HG03039 (cell line): ENCODE measurements around the gene USP9X.
A peak's percentile ranks its signal among the peaks of the same experiment; 100 is the strongest.
"Not testable (repeated sequence)": the region's sequence is repeated elsewhere in the genome, so short reads cannot be mapped to it uniquely, and the experiment has no call there.

ENCODE experiments used
- ATAC-seq: cut with Tn5 transposase; IDR thresholded peaks from one replicate; pipeline ENCODE4 v1.9.1; 2021; ENCODE audit warnings: mild to moderate bottlenecking, moderate library complexity; ENCODE audit not compliant: unreplicated experiment

Gene USP9X

DNA sequence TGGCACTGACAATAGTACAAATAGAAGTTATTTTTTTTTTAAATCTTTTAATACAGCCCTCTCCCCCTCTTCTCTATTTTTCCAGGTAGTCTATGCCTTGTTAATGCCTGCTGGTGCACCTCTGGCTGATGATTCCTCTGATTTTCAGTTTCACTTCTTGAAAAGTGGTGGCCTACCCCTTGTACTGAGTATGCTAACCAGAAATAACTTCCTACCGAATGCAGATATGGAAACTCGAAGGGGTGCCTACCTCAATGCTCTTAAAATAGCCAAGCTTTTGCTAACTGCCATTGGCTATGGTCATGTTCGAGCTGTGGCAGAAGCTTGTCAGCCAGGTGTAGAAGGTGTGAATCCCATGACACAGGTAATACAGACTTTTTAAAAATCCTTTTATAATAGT lies 99.1 kb downstream of the USP9X start:
- ATAC-seq = no peak

DNA sequence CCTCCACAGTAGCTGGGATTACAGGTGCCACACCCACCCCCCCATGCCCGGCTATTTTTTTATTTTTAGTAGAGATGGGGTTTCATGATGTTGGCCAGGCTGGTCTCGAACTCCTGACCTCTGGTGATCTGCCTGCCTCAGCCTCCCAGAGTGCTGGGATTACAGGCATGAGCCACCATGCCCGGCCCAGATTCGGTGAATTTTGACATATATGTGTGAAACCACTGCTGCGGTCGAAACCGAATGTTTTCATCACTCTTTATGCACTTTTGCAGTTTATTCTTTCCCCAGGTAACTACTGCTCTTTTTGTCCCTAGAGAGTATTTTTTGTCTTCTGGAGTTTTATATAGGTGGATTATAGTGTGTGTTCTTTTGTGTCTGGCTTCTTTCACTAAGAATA lies 101.7 kb downstream of the USP9X start:
- ATAC-seq = not testable (repeated sequence)

DNA sequence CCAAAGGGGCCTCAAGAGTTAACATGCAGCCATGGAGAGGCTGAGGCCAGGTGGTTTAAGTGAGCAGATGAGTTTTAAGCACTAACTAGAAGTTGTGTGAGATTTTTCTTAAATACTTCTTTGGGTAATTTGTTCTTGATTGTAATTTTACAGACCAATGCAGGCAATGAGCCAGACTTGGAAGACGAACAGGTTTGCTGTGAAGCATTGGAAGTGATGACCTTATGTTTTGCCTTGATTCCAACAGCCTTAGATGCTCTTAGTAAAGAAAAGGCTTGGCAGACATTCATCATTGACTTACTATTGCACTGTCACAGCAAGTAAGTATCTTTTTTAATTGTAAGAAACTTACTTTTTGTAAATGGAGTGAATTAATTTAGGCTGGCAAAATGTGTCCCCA lies 103.9 kb downstream of the USP9X start:
- ATAC-seq = no peak

DNA sequence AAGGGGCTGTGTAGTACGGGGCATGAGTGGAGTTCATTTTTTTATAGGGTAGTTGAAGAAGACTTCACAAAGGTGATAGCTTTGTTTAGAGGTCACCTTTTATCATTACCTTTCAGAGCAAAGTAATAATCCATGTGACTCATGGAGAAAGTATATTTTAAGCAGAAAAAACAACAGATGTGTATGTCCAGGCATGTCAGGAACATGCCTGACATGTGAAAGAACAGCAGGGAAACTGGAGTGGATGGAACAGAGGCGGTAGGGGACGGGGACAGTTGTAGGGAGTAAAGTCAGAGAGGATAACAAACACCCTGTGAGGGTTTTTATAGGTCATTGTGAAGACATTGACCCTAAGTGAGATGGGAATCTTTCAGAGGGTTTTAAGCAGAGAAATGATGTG lies 107.6 kb downstream of the USP9X start:
- no peak for ATAC-seq

DNA sequence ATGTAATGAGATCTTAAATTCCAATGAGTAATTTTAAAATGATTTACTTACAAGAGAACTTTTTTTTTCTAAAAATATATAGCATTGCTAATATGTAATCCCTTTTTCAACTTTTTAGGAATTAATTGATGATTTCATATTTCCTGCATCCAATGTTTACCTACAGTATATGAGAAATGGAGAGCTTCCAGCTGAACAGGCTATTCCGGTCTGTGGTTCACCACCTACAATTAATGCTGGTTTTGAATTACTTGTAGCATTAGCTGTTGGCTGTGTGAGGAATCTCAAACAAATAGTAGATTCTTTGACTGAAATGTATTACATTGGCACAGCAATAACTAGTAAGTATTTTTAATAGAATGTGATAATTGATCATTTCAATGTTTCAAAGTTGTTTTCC lies 113.2 kb downstream of the USP9X start:
- no peak for ATAC-seq

DNA sequence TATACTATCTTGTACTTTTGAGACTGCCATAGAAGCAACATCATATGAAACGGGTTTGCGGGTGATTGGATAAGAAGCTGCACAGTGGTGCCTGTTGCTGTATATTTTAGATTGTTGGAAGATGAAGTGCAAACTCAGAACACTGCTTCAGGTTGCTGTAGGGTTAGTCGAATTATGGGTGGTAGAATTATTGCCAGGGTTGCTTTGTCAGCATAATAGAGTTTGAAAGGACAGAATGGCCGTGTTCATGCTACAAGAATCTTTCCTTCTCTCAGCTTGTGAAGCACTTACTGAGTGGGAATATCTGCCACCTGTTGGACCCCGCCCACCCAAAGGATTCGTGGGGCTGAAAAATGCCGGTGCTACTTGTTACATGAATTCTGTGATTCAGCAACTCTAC lies 115.5 kb downstream of the USP9X start:
- ATAC-seq = no peak

DNA sequence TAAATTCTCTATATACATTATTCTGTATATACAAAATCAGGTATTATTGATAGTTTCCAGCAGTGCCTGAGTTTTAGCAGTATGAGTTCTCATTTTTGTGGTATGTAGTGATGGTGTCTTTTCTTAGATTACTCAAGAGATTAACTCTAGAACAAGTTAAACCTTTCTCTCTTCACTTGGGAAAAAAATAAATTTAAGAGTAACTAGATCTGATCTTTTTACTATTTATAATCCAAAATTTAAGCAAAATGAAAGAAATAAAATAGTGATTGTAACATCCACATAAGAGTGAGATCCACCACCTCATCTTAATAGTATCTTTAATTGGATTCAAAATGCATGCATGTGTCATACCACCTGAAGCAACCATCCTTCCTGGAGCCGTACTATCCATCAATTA lies 124.6 kb downstream of the USP9X start:
- no peak for ATAC-seq

DNA sequence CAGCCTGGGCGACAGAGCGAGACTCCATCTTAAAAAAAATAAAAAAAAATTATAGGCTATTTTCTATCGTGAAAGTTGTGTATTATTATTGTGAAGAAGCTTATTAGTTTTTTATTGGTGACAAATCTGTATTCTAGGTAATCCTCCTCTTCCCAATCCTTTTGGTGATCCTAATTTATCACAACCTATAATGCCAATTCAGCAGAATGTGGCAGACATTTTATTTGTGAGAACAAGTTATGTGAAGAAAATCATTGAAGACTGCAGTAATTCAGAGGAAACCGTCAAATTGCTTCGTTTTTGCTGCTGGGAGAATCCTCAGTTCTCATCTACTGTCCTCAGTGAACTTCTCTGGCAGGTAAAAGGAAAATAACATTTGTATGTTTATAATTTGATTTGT lies 139.4 kb downstream of the USP9X start:
- no peak for ATAC-seq

DNA sequence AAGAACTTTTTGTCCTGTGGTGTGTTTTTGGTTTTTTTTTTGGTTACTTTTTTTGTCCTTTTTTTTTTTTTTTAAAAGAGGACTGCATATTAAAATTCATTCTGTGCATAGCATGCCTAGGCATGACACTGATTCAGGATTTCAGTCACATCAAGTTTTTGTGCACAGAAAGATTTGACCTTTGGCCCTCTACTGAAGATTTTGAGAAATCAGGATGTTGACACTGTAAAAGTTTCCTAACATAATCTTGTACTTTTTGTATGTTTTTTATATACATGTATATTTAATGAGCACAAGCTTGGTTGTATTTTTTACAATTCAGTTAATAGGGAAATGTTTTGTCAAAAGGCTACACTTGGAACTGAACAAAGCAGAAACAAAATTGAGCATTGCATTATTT lies 148.7 kb downstream of the USP9X start:
- ATAC-seq = no peak

DNA sequence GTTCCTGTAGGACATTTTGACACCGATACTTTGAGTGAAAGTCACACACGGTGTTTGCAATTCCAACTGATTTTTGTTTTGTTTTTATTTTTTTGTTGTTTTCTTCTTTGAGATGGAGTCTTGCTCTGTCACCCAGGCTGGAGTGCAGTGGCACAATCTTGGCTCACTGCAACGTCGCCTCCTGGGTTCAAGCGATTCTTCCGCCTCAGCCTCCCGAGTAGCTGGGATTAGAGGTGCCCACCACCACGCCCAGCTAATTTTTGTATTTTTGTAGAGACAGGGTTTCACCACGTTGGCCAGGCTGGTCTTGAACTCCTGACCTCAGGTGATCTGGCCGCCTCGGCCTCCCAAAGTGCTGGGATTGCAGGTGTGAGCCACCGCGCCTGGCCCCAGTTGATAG lies 149.2 kb downstream of the USP9X start:
- not testable (repeated sequence) for ATAC-seq

DNA sequence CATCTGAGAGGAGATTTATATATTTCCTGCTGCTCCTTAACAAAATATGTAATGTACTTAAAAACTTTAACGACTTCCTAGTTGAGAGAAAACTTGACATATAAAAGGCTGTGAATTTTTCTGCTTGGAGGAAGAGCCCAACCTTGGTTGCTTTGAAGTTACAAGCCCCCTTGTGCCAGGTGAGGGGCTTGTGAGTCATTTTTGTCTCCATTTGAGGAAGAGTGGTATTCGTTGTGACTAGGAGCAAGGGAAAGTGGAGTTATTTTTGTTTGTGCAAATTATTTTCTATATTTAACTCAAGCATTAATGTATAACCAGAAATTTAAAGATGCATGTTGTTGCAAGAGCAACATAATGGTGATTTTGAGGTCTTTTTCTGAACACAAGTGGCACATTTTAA lies 149.7 kb downstream of the USP9X start:
- no peak for ATAC-seq

DNA sequence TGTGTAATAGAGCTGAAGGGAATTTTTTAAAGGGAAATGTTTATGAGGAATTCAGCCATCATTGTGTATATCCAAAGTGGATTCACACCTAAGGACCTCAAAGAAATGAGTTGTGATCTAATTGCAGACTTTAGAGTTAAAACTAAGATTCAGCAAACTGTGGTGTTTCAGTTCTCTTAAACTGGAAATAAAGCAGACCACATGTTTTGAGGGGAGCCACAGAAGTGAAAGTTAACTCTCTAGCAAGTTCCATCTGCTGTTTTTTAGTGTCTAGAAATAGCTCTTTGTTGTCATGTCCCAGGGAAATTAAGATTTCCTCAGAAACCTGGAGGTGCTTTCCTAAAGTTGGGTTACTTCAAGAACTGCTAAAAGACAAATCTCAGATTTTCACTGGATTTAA lies 151.4 kb downstream of the USP9X start:
- peak; percentile 70 for ATAC-seq

DNA sequence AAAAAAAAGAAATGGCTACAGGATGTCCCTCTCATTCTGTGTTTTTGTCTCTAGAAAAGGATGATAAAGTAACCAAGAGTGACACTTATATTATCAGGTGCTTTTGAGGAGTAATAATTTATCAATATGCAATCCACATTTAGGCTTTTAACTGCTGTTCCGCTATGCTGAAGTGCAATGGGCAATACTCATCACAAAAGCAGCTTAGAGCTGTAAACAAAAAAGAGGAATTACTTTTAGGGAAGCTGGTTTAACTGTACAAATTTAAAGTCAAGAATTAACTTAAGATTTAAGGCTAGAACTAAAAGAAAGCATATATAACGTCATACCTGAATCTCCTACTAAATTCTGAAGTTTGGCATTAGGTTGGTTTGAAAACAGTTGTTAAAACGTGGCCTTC lies 155.3 kb downstream of the USP9X start:
- ATAC-seq = no peak

DNA sequence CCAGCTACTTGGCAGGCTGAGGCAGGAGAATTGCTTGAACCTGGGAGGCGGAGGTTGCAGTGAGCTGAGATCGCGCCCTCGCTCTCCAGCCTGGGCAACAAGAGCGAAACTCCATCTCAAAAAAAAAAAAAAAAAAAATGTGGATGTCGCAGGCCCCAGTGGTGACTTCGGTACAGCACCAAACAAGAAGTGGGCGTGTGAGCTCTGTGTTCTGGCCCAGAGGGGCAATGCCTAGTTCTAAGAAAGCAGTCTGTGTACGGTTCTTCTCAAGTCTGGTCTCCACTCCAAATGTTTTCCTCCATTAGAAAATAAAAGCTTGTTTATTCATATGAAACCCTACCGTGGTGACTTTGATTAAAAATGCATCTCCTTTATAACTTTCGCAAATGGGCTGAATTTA lies 156.7 kb downstream of the USP9X start:
- ATAC-seq = no peak

DNA sequence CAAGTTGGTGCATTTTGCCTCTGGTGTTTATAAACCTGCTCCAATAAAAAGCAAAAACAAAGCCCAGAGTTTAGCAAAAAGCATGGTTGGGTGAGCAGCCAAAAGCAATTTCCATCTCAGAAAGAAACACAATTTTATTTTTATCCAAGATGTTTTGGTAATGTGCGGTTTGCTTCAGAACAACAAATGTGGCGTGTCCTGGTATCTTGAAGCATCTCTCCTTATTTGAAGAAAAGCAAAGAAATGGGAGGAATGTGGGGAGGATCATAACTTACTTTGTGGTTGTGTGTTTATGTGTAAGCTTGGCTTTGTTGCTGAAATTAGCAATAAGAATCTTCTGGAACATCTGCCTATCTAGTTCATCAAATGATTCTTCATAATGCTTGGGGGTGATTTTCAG lies 160.4 kb downstream of the USP9X start:
- no peak for ATAC-seq

DNA sequence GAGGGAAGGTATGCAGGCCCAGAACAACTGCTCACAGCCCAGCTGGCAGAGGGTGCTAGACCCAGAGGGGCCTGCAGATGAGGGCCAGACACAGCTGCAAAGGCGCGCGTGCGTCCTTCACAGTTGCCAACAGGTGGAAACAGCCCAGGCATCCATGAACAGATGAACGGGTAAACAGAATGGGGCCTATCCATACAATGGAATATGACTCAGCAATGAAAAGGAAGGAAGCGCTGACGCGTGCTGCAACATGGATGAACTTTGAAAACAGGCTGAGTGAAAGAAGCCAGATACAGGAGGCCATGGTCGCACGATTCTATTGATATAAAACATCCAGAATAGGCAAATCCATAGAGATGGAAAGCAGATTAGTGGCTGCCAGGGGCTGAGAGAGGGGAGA lies 165.6 kb downstream of the USP9X start:
- no peak for ATAC-seq

DNA sequence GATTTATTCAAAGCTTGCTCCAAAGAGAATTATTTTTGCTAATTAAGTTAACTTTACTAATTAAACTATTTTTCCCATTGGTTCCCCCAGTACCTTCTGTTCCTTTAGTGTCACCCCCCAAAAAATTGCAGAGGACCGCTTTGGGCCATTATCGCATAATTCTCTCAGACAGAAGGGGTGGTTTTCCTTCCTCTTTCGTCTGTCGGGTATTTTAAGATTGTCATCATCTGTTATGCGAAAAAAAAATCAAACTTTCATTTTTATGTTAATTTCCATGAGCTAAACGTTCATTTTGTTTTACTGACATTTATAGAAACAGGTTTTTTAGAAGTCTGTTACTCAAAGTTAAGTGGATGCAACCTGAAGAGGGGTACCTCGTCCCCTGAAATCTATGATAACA lies 172.6 kb downstream of the USP9X start:
- ATAC-seq = no peak

DNA sequence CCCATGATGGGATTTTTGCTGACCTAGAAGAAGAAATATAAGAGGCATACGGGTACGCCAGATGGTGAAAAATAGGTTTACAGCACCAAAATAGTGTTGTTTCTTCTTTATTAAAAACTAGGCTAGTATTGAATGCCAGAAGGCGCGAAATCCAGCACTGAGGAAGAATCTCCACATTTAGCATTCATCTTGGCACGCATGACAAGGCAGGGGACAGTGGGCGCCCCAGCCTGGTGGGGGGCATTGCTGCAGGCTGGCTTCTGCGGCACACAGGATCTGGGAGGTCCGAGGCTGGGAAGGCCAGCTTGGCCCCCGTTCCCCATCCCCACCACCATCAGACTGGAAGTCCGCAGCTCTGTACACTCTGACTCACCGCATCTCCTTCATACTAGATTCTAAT lies 173.0 kb downstream of the USP9X start:
- ATAC-seq = no peak

DNA sequence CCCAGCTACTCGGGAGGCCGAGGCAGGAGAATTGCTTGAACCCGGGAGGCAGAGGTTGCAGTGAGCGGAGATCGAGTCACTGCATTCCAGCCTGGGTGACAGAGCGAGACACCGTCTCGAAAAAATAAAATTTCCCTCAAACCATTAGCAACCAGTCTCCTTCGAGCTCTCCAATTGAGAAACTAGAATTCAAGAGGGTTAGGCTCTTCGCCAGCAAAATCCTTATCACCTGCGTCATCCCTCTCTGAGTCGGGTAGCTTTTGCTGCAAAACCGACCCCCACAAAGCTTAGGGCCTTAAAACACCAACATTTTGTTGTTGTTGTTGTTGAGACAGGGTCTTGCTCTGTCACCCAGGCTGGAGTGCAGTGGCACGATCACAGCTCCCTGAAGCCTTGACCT lies 173.6 kb downstream of the USP9X start:
- no peak for ATAC-seq

DNA sequence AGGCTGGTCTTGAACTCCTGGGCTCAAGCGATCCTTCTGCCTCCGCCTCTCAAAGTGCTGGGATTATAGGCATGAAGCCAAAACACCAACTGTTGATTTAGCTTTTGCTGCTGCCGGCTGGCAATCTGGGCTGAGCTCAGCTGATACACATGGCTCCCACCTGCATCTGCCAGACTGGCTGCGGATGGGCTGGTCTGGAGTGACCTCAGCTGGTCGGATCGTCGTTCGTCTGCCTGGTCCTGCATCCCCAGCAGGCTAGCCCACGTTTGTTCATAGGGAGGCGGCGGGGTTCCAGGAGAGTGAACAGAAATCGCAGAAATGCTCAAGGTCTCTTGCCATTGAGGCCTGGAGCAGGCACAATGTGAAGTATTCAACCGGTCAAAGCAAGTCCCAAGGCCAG lies 174.3 kb downstream of the USP9X start:
- no peak for ATAC-seq

DNA sequence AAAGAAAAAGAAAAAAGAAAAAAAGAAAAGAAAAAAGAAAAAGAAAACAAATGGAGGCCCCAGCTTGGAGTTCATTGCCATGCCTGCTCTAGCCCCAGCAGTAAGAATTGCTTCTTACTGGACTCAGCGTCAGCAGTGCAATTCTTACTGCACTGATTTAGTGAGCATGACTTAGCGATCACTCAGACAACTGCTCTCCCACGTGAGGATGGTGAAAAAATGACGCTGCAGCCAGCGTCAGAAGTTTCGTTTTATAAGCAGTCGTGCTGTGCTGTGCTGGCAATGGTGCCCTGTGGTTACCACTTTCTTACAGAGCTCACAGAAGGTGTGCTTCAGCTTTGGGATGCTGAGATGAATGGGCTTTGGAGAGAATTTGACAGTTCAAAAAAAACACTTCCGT lies 180.4 kb downstream of the USP9X start:
- no peak for ATAC-seq

DNA sequence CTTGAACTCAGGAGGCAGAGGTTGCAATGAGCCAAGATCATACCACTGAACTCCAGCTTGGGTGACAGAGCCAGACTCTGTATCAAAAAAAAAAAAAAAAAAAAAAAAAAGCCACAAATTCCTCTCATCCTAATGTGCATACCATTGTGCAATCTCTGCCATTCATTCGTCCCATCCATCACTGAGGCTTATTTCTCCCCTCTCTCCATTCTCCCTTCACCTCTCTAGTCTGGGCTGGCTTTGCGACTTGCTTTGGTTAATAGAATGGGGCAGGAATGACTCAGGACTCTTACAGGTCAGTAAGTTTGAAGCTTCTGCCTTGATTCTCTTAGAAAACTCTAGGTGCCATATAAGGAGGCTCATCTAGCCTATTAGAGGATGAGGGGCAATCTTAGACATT lies 188.4 kb downstream of the USP9X start:
- ATAC-seq = no peak

DNA sequence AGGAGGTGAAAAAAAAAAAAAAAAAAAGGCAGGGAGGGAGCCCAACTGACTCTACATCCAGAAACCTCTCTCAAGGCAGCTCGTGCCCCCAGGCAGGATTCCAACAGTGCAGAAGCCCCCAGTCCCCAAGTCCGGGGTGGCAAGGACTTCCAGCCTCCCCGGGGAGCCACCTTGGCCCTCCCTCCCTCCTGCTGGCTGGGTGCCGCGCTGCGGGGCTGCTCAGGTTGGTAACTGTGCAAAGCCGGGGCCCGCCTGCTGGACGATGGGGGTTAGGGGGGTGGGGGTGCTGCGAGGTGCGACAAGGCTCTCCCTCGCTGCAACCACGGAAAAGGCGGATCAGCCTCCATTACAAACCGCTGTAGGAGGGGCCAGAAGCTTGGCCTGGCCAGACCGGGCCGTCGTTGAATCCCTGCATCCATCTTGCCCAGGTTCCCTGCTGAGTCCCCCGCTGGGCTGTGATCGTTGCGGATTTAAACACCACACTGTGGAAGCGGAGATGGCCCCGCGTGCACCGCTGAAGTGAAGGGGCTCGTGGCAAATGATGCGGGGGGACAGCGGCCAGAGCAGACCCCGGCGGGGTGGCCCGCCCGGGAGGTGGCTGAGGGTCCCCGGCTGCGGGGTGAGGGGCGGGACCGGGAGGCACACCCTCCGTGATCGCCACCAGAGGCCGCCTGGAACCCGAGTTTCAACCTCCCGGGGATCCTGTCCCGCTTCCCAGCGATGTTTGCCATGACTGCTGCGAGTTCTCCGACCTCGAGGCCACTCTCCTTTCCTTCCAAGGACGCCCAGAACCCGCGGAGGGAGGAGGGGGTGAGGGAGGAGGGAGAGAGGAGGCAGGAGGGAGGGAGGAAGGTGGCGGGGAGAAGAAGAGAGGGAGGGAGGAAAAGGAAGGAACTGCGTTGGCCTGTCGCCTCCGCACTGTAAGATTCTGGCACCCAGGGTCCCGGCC lies 190.7 kb downstream of the USP9X start:
- ATAC-seq = no peak
